ENCODE data around the gene UBE2E3. TPM values are rescaled to one million over a fixed set of nuclear protein-coding genes. Genes with fewer than 3 reads are reported as not detected.
"Not testable (repeated sequence)": the region's sequence is repeated elsewhere in the genome, so short reads cannot be mapped to it uniquely, and the experiment has no call there.

The UBE2E3 gene
- total RNA-seq, 1 donor from 2014 or later, result 64.9 TPM

DNA sequence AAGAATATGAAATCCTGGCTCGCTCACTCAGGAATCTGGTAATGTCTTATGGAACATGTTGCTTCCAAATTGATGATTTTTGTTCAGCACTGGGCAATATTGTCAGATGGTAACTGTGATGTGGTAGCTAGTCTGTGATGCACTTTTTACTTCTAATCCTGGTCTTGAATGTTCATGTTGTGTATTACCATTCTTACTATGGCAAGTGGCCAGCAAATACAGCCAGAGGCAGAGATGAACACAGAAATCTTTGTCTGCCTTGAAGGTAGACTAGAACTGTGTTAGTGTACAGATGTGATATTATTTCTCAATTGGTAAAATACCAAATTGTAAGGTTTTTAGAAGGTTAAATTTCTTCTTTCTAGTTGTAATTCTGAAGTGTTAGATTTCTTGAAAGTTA lies 83.3 kb downstream of the UBE2E3 start:
- DNase-seq (ENCODE audit: low spot score) (no peak), ATAC-seq (no peak)
- intact Hi-C loops (cut with DNase I), result no loop called here

GRCh38 chr2:181065458-181065857 lies 85.1 kb downstream of the UBE2E3 start:
- DNase-seq (ENCODE audit: low spot score) (no peak), ATAC-seq (no peak)
- intact Hi-C loops (cut with DNase I), result no loop called here

- intact Hi-C loops (cut with DNase I), result no loop called here
- ATAC-seq (no peak), DNase-seq (ENCODE audit: low spot score) (no peak)
These were observed 85.9 kb downstream of the UBE2E3 start for GRCh38 chr2:181066333-181066732.

- ATAC-seq (no peak), DNase-seq (ENCODE audit: low spot score) (no peak)
- intact Hi-C loops (cut with DNase I), result no loop called here
These were observed 89.9 kb downstream of the UBE2E3 start for GRCh38 chr2:181070119-181070835.

DNA sequence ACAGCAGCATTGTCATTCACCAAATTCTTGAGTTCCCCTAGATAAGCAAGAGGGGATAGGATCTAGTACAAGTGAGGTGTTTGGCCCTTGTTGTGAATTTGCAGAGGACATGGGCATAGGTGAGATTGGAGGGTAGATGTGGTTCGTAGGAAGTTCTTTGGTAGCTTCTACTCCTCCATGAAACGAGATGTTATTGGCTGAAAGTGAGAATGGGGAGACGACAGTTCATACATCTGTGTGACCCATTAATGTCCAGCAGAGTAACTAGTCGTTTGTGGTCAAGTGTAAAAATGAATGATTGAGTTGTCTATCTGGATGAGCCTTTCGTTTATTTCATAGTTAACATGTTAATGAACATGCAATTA lies 90.4 kb downstream of the UBE2E3 start:
- DNase-seq (ENCODE audit: low spot score), result no peak
- intact Hi-C loops (cut with DNase I), result no loop called here
- no peak for ATAC-seq

GRCh38 chr2:181072486-181073235 lies 92.3 kb downstream of the UBE2E3 start:
- intact Hi-C loops (cut with DNase I), result no loop called here

GRCh38 chr2:181073896-181074295 lies 93.5 kb downstream of the UBE2E3 start:
- ATAC-seq (no peak), DNase-seq (ENCODE audit: low spot score) (no peak)
- intact Hi-C loops (cut with DNase I), result no loop called here

More at GRCh38 chr2:181072486-181073235, 92.3 kb downstream of the UBE2E3 start:
- ATAC-seq (no peak), DNase-seq (ENCODE audit: low spot score) (no peak)

DNA sequence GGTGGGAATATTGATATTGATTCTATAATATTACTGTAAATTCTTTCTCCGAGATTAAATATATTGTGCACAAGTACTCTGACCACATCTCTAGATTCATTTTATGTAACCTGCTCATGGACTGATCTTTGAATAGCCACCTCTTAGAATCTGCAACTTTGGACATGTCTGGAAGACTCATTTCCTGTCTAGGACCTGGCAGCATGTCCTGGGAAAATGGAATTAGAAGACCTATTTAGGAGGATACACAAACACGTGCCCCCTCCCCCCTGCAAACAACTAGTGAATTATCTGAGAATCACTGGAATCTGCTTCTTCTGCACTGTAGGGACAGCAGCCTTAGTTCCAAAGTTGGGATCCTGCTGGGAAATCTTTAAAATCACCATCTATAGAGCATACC lies 94.1 kb downstream of the UBE2E3 start:
- DNase-seq (ENCODE audit: low spot score) (no peak), ATAC-seq (no peak)
- intact Hi-C loops (cut with DNase I), result no loop called here

GRCh38 chr2:181076658-181077057 lies 96.3 kb downstream of the UBE2E3 start:
- DNase-seq (ENCODE audit: low spot score) (no peak), ATAC-seq (no peak)
- intact Hi-C loops (cut with DNase I), result no loop called here

DNA sequence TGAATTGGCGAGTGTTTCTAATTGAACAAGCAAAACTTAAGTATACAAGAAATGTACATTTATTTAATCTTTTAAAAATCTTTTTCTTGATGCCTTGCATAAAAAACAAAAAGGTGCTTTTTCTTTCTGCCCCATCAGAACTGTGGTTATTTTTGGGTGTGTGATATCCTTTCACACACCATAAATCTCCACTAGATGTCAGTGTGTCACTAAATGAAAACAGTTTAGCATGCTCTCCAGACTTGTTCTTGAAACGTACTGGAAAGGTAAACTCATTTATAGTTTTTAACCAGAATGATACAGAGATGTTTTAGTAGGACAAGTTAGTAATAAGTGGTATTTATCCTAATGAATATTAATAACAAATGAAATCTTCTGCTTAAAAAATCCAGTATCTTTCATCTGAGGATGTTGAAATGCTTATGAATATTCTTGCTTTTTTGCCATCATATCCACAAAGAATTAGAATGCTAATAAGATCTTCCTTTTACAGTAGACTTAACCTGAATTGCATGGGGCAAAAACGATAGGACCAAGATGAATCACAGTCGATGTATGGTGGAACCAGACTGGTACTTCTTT lies 96.8 kb downstream of the UBE2E3 start:
- intact Hi-C loops (cut with DNase I), result no loop called here
- no peak for DNase-seq (ENCODE audit: low spot score)
- ATAC-seq, result peak; percentile 67

DNA sequence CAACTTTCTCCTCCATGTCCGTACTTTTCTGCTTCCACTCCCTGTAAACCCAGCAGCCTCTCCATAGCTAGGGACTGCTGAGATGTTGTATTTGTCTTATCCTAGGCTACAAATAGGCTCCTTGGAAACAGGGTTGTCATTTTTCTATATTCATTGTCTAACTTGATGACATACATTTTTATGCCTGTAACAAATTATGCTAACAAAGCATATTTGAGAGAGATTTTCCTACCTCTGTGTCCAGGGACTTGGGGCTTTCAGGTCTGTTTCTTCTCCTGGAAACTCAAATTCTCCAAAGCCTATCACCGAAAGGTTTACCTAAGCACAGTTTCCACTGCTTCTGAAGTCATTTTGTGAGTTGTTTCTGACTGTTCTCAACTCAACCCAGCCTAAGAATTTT lies 102.7 kb downstream of the UBE2E3 start:
- ATAC-seq (no peak), DNase-seq (ENCODE audit: low spot score) (no peak)
- intact Hi-C loops (cut with DNase I), result no loop called here

GRCh38 chr2:181085734-181086133 lies 105.3 kb downstream of the UBE2E3 start:
- ATAC-seq (no peak), DNase-seq (ENCODE audit: low spot score) (no peak)
- intact Hi-C loops (cut with DNase I), result no loop called here

DNA sequence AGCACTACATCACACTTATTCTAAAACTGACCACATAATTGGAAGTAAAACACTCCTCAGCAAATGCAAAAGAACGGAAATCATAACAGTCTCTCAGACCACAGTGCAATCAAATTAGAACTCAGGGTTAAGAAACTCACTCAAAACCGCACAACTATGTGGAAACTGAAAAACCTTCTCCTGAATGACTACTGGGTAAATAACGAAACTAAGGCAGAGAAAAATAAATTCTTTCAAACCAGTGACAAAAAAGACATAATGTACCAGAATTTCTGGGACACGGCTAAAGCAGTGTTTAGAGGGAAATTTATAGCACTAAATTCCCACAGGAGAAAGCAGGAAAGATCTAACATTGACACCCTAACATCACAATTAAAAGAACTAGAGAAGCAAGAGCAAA lies 111.5 kb downstream of the UBE2E3 start:
- ATAC-seq; DNase-seq (ENCODE audit: low spot score); intact Hi-C loops (cut with DNase I): not testable (repeated sequence)

GRCh38 chr2:181095486-181095885 lies 115.1 kb downstream of the UBE2E3 start:
- intact Hi-C loops (cut with DNase I), result no loop called here
- no peak for ATAC-seq
- DNase-seq (ENCODE audit: low spot score), result no peak

DNA sequence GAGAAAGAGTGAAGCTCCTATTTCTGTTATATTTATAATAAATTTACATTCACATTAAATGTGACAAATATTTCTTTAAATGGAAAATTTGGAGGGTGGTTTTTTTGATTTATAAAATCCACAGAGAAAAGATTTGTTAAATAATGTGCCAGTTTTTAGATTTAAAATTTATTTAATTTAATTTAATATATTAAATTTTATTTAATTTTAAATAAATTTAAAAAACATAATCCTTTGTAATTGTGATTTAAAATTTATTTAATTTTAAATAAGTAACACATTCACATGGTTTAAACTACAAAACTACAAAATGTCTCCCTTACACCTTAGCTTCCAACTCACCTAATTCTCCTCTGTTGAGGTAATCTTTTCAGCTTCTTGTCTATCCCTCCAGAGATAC lies 123.3 kb downstream of the UBE2E3 start:
- intact Hi-C loops (cut with DNase I), result no loop called here
- ATAC-seq, result no peak

GRCh38 chr2:181104512-181105115 lies 124.2 kb downstream of the UBE2E3 start:
- ATAC-seq, result no peak
- intact Hi-C loops (cut with DNase I), result no loop called here
- DNase-seq (ENCODE audit: low spot score), result no peak

More for the DNA sequence above, 123.3 kb downstream of the UBE2E3 start:
- DNase-seq (ENCODE audit: low spot score), result no peak

DNA sequence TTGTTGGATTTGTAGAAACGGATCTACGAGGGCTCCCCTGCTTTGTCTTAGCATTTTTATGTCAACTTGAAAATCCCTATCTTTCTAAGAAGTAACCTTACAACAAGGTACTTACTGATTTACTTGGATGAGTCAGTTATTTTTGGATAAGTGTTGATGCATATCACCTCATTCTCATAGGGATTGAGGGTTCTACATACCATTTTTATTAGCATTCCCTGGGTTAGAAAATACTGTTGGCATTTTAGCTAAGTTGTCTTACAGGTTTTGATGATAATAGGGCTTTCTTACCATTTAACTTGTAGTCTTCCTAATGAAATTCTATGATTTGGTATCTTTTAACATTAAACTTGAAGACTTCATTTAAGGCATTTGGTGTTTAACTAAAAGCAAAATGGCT lies 125.2 kb downstream of the UBE2E3 start:
- intact Hi-C loops (cut with DNase I), result no loop called here
- no peak for DNase-seq (ENCODE audit: low spot score)
- ATAC-seq, result no peak

- ATAC-seq (no peak), DNase-seq (ENCODE audit: low spot score) (no peak)
- intact Hi-C loops (cut with DNase I), result no loop called here
These were observed 125.8 kb downstream of the UBE2E3 start for GRCh38 chr2:181106229-181106628.

DNA sequence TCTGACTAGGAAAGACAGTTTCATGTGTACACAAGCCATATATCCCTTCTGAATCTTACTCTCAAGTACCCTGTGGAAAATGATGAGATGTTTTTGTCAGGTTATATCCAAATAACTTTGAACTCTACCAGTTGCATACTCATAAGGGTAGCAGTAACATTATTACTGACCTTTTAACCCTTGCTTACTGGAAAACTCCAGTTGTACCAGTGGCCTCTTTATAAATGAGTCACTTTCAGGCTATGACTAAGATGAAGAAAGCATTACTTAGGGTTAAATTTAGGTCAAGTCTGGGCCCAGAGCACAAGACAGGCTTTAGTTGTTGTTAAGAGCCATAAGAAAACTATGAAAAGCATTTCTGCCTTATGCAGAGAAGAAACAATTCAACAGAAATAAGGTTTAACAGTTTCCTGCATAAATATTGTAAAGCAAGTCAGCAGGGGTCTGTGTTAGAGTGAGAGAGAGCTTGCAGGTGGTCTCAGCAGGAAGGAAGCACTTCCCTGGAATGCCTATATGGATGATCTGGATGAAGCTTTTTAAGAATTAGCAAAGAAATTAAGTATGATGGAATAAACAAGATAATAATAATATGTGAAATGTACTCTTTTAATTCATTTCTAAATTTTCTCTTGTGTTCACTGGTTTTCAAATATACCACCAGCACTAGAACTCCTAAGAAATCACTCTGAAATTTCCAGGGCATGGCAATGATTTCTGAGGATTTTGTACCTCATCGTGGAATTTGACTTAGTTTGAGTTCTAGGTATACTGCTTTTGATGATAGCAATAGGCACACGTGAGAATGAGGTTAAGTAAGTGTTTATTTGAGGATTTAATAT lies 126.6 kb downstream of the UBE2E3 start:
- ATAC-seq (no peak), DNase-seq (ENCODE audit: low spot score) (no peak)
- intact Hi-C loops (cut with DNase I), result no loop called here

All from sciatic nerve (tissue), 2 donors.